ENCODE data around the gene LRRC61.

DNA sequence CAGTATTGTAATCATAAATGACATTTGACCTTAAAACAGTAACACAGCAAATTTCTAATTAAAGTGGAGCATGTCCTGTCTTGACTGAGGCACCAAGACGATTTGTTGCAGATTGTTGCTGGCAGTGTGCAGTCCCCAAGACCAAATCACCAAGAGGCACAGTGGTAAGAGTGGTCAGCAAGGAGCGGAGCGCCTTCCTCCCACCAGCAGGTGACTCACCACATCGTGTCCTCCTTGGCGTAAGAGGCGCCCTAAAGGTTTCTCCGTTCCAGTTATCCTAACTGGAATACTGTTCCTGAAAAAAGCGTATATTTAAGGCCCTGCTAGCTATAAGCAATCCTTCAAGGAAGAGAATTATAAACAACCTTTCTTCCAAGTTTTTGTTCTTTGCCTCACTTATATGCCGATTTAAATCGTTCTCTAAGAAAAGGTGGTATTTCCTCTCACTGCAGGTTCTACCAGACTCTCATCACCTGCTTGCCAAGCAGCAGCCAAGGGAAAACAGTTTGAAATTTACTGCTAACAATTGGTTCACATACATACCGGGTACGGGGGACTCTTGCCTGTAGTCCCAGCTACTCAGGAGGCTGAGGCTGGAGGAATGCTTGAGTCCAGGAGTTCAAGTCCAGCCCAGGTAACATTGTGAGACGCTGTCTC is 34.7 kb downstream of the LRRC61 start:
- TF ChIP-seq, protein P1, sequence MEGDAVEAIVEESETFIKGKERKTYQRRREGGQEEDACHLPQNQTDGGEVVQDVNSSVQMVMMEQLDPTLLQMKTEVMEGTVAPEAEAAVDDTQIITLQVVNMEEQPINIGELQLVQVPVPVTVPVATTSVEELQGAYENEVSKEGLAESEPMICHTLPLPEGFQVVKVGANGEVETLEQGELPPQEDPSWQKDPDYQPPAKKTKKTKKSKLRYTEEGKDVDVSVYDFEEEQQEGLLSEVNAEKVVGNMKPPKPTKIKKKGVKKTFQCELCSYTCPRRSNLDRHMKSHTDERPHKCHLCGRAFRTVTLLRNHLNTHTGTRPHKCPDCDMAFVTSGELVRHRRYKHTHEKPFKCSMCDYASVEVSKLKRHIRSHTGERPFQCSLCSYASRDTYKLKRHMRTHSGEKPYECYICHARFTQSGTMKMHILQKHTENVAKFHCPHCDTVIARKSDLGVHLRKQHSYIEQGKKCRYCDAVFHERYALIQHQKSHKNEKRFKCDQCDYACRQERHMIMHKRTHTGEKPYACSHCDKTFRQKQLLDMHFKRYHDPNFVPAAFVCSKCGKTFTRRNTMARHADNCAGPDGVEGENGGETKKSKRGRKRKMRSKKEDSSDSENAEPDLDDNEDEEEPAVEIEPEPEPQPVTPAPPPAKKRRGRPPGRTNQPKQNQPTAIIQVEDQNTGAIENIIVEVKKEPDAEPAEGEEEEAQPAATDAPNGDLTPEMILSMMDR (IDR thresholded peaks at IDR 0.05), result no peak
- TF ChIP-seq POLR2A (IDR thresholded peaks at IDR 0.05), result no peak
- TF ChIP-seq POLR2AphosphoS5 (IDR thresholded peaks at IDR 0.05), result no peak
- TF ChIP-seq EP300 (IDR thresholded peaks at IDR 0.05), result no peak

All from sigmoid colon (tissue), 4 donors.